ENCODE results near the gene WWP2. TPM values are rescaled to one million over a fixed set of nuclear protein-coding genes. Genes with fewer than 3 reads are reported as not detected.

WWP2 gene
- total RNA-seq, 2 experiments from 2014 or later: 41.9 to 43.0 TPM

DNA sequence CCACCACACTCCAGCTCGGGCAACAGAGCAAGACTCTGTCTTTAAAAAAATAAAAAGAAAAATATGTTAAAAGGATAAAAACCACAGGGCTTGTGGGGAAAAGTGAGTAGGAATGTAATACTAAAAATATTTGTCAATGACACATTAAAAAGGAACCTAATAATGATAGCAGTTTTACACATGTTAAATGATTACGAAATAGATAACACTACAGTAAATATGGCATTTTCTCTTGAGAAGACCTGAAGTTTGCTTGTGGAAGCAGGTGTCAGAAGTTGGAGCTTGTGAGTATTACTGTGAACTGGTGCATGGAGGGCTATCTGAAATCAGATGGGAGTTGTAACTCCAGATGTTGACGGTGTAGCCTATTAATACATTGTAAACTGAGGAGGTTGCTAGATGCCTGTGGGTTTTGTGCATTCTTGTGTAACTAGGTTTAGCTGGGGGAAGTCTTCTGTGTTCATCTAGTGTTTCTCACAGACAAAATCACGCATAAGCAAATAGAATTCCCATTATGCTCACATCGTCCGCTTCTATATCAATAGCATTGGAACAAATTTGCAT, 144.8 kb downstream of the WWP2 start:
- TF ChIP-seq, protein P1, sequence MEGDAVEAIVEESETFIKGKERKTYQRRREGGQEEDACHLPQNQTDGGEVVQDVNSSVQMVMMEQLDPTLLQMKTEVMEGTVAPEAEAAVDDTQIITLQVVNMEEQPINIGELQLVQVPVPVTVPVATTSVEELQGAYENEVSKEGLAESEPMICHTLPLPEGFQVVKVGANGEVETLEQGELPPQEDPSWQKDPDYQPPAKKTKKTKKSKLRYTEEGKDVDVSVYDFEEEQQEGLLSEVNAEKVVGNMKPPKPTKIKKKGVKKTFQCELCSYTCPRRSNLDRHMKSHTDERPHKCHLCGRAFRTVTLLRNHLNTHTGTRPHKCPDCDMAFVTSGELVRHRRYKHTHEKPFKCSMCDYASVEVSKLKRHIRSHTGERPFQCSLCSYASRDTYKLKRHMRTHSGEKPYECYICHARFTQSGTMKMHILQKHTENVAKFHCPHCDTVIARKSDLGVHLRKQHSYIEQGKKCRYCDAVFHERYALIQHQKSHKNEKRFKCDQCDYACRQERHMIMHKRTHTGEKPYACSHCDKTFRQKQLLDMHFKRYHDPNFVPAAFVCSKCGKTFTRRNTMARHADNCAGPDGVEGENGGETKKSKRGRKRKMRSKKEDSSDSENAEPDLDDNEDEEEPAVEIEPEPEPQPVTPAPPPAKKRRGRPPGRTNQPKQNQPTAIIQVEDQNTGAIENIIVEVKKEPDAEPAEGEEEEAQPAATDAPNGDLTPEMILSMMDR (IDR thresholded peaks at IDR 0.05): no peak
- H3K4me3 ChIP-seq (ENCODE audit: low read length): no peak overlapping the region
- Mint-ChIP-seq H3K4me3 (no peak overlapping the region), H3K36me3 (ENCODE audit: low read depth) (peaks cover 58% of the 10 kb centered on the region), H3K27ac (no peak overlapping the region), H3K4me1 (ENCODE audit: low read depth) (no peaks in the 10 kb centered on the region), H3K9me3 (no peaks in the 10 kb centered on the region), H3K27me3 (no peaks in the 10 kb centered on the region)
- peaks cover 38% of the 10 kb centered on the region for H3K36me3 ChIP-seq (ENCODE audit: insufficient read depth, low read length)
- ChIA-PET POLR2A (no interaction called here), CTCF (no interaction called here)
- H3K27me3 ChIP-seq (ENCODE audit: control insufficient read depth in 1 of 2, insufficient read depth in 2 of 2, low read length in 2 of 2): no peaks in the 10 kb centered on the region
- no peaks in the 10 kb centered on the region for H3K9me3 ChIP-seq (ENCODE audit: control insufficient read depth in 1 of 2, insufficient read depth in 1 of 2, low read length in 2 of 2)
- intact Hi-C loops (cut with DNase I, micrococcal nuclease): no loop called here
- no peak for ATAC-seq (ENCODE audit: poor library complexity)
- H3K4me1 ChIP-seq (ENCODE audit: insufficient read depth, low read length): no peaks in the 10 kb centered on the region
- no peak overlapping the region for H3K27ac ChIP-seq (ENCODE audit: low read depth in 1 of 2, low read length in 2 of 2)
- DNase-seq: no peak

DNA sequence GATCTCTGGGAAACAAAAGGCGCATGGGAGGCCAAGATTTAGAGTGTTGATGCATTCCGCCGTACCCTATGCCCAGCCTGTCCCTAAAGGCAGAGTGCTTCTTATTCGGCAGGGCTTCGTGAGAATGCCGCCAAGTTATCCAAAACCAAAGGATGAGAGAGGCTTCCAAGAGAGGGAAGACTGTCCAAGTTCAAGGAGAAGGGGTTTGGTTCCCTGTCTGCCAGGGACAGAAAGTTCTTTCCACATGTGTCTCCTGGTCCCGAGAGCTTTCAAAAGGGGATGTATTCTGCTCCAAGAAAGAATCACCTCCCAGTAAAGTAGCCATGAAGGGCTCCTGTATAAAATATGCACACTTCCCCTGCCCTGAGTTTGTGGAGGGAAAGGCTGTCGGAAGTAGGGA, 146.9 kb downstream of the WWP2 start:
- Histone ChIP-seq H3K4me1 (ENCODE audit: insufficient read depth, low read length) (no peaks in the 10 kb centered on the region), H3K36me3 (ENCODE audit: insufficient read depth, low read length) (peaks cover 28% of the 10 kb centered on the region), H3K27me3 (ENCODE audit: control insufficient read depth in 1 of 2, insufficient read depth in 2 of 2, low read length in 2 of 2) (no peaks in the 10 kb centered on the region), H3K4me3 (ENCODE audit: low read length) (no peak overlapping the region), H3K27ac (ENCODE audit: low read depth in 1 of 2, low read length in 2 of 2) (no peak overlapping the region), H3K9me3 (ENCODE audit: control insufficient read depth in 1 of 2, insufficient read depth in 1 of 2, low read length in 2 of 2) (no peaks in the 10 kb centered on the region)
- POLR2A ChIA-PET: no interaction called here
- H3K36me3 Mint-ChIP-seq (ENCODE audit: low read depth): peaks cover 53% of the 10 kb centered on the region
- intact Hi-C loops (cut with DNase I, micrococcal nuclease): no loop called here
- no peaks in the 10 kb centered on the region for H3K27me3 Mint-ChIP-seq
- H3K4me1 Mint-ChIP-seq (ENCODE audit: low read depth): no peaks in the 10 kb centered on the region
- CTCF ChIA-PET: no interaction called here
- no peaks in the 10 kb centered on the region for H3K9me3 Mint-ChIP-seq
- TF ChIP-seq, protein P1 (IDR thresholded peaks at IDR 0.05): no peak
- ATAC-seq (ENCODE audit: poor library complexity) (no peak), DNase-seq (no peak)
- no peak overlapping the region for H3K27ac Mint-ChIP-seq
- no peak overlapping the region for H3K4me3 Mint-ChIP-seq

DNA sequence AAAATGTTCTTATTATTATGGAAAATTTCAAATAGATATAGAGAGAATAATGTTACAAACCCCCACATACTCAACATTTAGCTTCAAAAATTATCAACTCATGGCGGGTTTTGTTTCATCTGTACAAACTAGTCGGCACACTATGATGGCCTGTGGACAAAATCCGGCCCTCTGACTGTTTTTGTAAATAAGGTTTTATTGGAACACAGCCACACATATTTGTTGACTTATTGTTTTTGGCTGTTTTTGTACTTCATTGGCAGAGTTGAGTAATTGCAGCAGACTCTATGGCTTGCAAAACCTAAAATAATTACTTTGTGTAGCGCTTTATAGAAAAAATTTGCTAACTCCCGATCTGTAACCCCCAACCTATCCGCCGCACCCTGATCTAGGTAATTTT, 147.6 kb downstream of the WWP2 start:
- H3K4me1 Mint-ChIP-seq (ENCODE audit: low read depth): no peaks in the 10 kb centered on the region
- no peak overlapping the region for H3K4me3 Mint-ChIP-seq
- POLR2A ChIA-PET: no interaction called here
- H3K36me3 Mint-ChIP-seq (ENCODE audit: low read depth): peaks cover 56% of the 10 kb centered on the region
- Histone ChIP-seq H3K4me1 (ENCODE audit: insufficient read depth, low read length) (no peaks in the 10 kb centered on the region), H3K36me3 (ENCODE audit: insufficient read depth, low read length) (peaks cover 28% of the 10 kb centered on the region), H3K9me3 (ENCODE audit: control insufficient read depth in 1 of 2, insufficient read depth in 1 of 2, low read length in 2 of 2) (no peaks in the 10 kb centered on the region), H3K27ac (ENCODE audit: low read depth in 1 of 2, low read length in 2 of 2) (no peak overlapping the region), H3K4me3 (ENCODE audit: low read length) (no peak overlapping the region), H3K27me3 (ENCODE audit: control insufficient read depth in 1 of 2, insufficient read depth in 2 of 2, low read length in 2 of 2) (no peaks in the 10 kb centered on the region)
- no peak for ATAC-seq (ENCODE audit: poor library complexity)
- H3K9me3 Mint-ChIP-seq: no peaks in the 10 kb centered on the region
- TF ChIP-seq, protein P1 (IDR thresholded peaks at IDR 0.05): no peak
- CTCF ChIA-PET: no interaction called here
- intact Hi-C loops (cut with DNase I, micrococcal nuclease): no loop called here
- no peak for DNase-seq
- no peak overlapping the region for H3K27ac Mint-ChIP-seq
- H3K27me3 Mint-ChIP-seq: no peaks in the 10 kb centered on the region
